ENCODE measurements around the gene DMGDH.

DNA sequence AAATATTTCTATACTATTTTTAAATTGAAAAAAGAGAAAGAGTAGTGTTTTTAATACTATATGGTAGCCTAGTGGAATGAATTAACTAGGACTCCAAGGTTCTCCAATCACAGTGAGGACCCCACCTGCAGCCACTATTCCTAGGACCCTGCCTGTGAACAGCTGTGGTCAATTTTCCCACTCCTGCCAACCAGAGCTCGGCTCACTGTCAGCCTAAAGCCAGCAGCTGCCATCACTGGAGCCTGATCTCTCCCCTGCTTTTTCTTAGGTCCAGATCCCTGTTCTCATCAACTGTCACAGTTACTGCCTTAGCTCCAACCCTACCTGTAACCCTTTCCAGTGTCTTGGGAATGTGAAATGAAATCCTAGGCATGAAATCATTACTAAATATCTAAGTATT is 109.7 kb downstream of the DMGDH start:
- TF ChIP-seq CEBPB (IDR thresholded peaks at IDR 0.05) (no peak), YY1 (IDR thresholded peaks at IDR 0.05; ENCODE audit: low read depth) (no peak), TAF1 (IDR thresholded peaks at IDR 0.05; ENCODE audit: low read depth) (no peak), EP300 (IDR thresholded peaks at IDR 0.05; ENCODE audit: borderline replicate concordance) (no peak), FOXM1 (IDR thresholded peaks at IDR 0.05; ENCODE audit: borderline replicate concordance, low read depth) (no peak), RAD21 (IDR thresholded peaks at IDR 0.05; ENCODE audit: low read depth) (no peak), CREB1 (IDR thresholded peaks at IDR 0.05; ENCODE audit: low read depth) (no peak), NFIC (IDR thresholded peaks at IDR 0.05) (no peak), EGR1 (IDR thresholded peaks at IDR 0.05) (no peak), TEAD4 (IDR thresholded peaks at IDR 0.05) (no peak), TCF12 (IDR thresholded peaks at IDR 0.05; ENCODE audit: low read depth) (no peak)
- TF ChIP-seq, protein P1, sequence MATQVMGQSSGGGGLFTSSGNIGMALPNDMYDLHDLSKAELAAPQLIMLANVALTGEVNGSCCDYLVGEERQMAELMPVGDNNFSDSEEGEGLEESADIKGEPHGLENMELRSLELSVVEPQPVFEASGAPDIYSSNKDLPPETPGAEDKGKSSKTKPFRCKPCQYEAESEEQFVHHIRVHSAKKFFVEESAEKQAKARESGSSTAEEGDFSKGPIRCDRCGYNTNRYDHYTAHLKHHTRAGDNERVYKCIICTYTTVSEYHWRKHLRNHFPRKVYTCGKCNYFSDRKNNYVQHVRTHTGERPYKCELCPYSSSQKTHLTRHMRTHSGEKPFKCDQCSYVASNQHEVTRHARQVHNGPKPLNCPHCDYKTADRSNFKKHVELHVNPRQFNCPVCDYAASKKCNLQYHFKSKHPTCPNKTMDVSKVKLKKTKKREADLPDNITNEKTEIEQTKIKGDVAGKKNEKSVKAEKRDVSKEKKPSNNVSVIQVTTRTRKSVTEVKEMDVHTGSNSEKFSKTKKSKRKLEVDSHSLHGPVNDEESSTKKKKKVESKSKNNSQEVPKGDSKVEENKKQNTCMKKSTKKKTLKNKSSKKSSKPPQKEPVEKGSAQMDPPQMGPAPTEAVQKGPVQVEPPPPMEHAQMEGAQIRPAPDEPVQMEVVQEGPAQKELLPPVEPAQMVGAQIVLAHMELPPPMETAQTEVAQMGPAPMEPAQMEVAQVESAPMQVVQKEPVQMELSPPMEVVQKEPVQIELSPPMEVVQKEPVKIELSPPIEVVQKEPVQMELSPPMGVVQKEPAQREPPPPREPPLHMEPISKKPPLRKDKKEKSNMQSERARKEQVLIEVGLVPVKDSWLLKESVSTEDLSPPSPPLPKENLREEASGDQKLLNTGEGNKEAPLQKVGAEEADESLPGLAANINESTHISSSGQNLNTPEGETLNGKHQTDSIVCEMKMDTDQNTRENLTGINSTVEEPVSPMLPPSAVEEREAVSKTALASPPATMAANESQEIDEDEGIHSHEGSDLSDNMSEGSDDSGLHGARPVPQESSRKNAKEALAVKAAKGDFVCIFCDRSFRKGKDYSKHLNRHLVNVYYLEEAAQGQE (IDR thresholded peaks at IDR 0.05; ENCODE audit: low read depth), result no peak
- TF ChIP-seq, protein P2, sequence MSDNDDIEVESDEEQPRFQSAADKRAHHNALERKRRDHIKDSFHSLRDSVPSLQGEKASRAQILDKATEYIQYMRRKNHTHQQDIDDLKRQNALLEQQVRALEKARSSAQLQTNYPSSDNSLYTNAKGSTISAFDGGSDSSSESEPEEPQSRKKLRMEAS (IDR thresholded peaks at IDR 0.05), result no peak
- TF ChIP-seq, protein P3, sequence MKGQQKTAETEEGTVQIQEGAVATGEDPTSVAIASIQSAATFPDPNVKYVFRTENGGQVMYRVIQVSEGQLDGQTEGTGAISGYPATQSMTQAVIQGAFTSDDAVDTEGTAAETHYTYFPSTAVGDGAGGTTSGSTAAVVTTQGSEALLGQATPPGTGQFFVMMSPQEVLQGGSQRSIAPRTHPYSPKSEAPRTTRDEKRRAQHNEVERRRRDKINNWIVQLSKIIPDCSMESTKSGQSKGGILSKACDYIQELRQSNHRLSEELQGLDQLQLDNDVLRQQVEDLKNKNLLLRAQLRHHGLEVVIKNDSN (IDR thresholded peaks at IDR 0.05), result no peak

Measured in Ishikawa (cell line).